Jurkat, Clone E6-1 (cell line): ENCODE data around the gene CA5B. TPM values are rescaled to one million over a fixed set of nuclear protein-coding genes. Genes with fewer than 3 reads are reported as not detected.
"Not testable (repeated sequence)": the region's sequence is repeated elsewhere in the genome, so short reads cannot be mapped to it uniquely, and the experiment has no call there.

Source experiments
- DNase-seq: peaks from one replicate; pipeline ENCODE4 v3.0.0-alpha.2; 2011; ENCODE audit warnings: low read depth, low spot score
- H3K4me3 ChIP-seq: 2 replicates; pipeline ENCODE4 v1.5.1; 2011; ENCODE audit warnings: mild to moderate bottlenecking, low read length, control low read depth, moderate library complexity
- polyA plus RNA-seq: library from polyadenylated mRNA; unstranded; fragments of >200 nt; gene quantifications from one replicate; pipeline ENCODE4 v1.2.1, GENCODE V29; 2012; ENCODE audit warnings: missing spikeins; ENCODE audit not compliant: insufficient read length, insufficient read depth

CA5B gene, protein sequence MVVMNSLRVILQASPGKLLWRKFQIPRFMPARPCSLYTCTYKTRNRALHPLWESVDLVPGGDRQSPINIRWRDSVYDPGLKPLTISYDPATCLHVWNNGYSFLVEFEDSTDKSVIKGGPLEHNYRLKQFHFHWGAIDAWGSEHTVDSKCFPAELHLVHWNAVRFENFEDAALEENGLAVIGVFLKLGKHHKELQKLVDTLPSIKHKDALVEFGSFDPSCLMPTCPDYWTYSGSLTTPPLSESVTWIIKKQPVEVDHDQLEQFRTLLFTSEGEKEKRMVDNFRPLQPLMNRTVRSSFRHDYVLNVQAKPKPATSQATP
- 5.2 TPM for polyA plus RNA-seq

DNA sequence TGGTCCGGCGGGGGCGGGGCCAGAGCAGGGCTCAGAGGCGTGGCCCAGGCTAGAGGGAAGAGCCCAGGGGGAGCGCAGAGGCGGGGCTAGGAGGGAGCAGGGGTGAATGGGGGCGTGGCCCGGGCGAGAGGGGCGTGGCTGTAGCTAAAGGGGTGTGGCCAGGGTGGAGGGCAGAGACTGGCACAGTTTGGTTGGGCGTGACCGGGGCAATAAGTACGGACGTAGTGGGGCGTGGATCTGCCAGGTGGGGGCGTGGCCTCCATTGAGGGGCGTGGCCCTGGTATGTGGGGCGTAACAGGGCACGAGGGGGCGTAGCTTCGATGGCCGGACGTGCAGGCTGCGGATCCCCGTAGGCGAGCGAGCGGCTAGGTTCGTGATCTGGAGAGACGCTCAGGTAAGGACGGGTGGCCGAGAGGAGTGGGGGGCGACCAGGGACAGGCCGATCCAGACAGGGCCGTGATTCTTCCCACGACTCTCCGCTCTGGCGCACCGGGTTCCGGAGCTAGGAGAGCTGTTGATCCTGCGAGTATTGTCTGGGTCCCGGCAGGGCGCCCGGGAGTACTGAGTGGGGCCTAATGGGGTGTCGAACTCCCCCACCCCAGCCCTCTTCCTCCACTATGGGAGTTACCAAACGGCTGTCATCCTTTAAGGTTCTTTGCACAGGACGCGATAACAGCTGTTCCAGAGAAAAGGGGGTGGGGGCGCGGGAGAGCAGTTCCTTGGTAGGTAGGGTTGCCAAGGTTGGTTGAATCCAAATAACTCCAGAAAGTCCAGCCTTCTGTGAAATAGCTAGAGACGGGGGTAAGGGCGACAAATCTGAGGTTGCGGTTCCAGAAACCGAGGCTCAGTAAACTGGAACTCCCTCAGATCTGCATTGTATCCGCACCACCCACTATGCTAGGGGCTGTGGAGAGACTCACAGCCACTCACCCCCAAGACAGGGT is at the start of gene CA5B:
CA5B (plus strand) TSS at position 312 of the 944 bp plus-strand sequence. CDS start 11,754 bp downstream, outside the sequence.
- no peak within 1 kb of the TSS for H3K4me3 ChIP-seq
- no peak for DNase-seq

DNA sequence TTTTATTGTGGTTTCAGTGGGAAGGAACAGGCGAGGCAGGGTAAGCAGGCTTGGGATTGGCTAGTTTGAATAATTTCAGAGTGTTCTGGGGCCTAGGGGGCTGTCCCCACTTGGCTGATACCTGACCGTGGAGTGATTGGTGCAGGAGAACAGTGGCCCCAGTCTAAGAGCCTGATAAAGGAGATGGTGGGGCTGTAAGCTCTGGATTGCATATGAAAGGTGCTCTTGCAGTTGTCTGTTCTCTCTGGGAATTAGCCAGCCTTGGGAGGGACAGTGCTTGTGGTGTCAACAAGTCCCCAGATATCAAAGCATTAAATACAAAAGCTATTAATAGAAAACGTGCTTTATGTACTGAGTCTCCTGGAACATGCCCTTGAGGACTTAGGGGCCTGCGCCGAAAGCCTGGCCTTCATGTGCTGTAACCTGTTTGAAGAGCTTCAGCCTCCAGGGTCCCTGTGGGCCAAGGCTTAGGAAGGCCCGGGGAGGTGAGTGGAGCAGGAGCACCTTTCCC is 43.1 kb upstream of the CA5B start:
- no peak for DNase-seq
- no peak overlapping the region for H3K4me3 ChIP-seq

DNA sequence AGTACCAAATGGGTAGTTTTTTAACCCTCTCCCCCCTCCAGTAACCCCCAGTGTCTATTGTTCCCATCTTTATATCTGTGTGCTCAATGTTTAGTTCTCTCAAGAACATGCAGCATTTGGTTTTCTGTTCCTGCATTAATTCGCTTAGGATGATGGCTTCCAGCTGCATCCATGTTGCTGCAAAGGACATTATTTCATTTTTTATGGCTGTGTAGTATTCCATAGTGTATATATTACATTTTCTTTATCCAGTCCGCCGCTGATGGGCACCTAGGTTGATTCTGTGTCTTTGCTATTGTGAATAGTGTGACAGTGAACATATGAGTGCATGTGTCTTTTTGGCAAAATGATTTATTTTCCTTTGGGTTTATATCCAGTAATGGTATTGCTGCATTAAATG is 41.6 kb upstream of the CA5B start:
- no peak for DNase-seq

DNA sequence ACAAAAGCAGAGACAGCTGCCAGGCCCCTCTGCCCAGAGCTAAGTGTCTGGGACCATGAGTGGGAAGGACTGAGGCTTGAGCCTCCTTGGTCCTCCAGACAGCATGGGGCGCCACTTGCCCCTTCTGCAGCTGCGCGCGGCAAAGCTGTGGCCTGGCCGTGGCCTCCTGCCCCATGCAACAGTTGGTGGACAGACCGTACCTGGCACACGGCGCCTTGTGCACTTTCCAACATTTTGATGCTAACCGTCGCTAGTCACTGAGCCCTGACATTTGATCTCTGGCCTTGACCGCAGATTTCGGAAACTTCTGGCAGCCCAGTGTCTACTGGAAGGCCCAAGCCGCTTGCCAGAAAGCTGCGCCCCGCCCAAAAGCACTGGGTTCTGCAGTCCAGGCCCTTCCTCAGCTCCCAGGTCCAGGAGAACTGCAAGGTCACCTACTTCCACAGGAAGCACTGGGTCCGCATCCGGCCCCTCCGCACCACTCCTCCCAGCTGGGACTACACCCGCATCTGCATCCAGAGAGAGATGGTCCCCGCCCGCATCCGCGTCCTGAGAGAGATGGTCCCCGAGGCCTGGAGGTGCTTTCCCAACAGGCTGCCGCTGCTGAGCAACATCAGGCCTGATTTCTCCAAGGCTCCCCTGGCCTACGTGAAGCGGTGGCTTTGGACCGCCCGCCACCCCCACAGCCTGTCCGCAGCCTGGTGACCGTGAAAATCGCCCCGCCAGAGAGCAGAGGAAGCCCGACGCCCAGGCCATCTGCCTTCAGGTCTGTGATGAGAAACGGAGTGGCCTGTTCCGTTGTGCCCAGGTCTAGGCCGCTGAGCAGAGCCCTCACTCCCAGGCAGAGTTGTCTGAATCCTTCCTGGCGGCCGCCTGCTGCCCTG is 35.3 kb upstream of the CA5B start:
- DNase-seq = no peak
- H3K4me3 ChIP-seq = no peak overlapping the region

More for the DNA sequence above, 41.6 kb upstream of the CA5B start:
- H3K4me3 ChIP-seq = no peak overlapping the region

DNA sequence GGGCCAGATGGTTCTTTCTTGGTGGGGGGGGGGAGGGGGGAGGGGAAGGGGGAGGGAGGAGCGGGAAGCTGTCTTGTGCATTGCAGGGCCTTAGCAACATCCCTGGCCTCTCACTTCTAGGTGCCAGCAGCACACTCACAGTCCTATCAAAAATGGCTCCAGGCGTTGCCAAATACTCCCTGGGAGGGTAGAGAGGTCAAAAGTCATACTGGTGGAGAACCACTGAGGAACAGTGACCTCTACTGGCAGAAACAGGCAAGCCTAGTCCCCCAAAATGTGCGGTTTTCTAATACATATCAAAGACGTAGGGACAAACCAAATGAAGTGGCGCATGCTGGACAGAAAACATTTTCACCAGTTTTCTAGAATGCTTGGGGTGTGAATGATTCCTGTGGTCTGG is 34.3 kb upstream of the CA5B start:
- not testable (repeated sequence) for DNase-seq, H3K4me3 ChIP-seq

DNA sequence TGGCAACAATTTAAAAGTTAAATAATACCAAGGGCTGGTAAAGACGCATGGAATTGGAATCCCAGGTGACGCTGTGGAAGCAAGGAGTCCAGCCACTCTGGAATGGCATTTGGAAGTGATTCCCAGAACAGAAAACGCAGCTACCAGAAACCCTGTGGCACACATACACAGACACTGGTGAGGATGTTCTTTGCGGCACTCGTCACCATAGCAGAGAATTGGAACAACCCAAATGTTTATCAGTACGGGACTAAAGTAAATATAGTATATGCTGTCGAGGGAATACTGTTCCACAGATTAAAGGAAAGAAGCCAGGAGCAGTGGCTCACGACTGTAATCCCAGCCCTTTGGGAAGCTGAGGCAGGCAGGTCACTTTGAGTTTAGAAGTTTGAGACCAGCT is 33.8 kb upstream of the CA5B start:
- DNase-seq, H3K4me3 ChIP-seq: not testable (repeated sequence)

DNA sequence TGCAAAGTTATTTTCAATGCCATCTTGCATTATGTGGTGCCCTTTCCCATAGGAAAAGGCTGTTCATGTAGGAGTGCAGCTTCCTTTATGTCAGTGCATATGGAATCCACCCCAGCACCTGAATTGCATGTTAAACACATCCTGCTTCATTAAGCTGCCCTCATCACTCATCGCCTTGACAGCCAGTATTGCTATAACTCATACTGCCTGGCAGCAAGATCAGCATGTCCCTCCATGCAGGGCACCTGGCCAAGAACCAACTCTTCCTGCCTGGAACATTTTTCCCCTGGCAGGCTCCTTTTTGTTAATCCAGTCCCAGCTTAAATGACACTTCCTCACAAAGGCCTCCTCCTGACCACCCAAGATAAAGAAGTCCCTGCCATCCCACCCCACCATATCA is 23.5 kb upstream of the CA5B start:
- DNase-seq = no peak
- H3K4me3 ChIP-seq = no peak overlapping the region

DNA sequence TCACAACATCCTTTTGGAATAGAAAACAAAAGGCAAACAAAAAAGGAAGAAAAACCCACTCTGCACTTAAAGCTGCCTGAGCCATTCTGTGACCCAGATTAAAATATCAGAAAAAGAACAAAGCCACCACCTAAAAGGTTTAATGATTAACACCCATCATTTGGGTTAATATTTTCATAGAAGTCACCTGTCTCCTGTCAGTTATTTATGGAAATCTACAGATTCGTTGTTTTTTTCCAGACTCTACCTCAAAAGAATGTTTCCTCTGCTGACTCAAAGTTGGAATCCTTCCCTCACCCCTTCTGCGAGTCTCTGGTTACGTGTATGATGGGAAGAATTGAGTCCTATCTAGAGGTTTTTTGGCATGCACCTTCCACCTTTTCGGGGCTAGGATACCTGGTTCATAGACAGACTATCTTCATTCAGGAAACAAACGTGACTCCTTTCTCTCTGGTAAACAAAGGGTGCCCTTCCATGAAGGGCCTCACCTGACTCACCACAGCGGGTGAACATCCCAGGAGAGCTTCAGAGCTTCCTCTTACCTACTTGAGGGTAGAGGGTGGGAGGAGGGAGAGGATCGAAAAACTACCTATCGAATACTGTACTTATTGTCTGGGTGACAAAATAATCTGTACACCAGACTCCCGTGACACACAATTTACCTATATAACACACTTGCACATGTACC is 19.6 kb upstream of the CA5B start:
- no peak overlapping the region for H3K4me3 ChIP-seq
- no peak for DNase-seq

DNA sequence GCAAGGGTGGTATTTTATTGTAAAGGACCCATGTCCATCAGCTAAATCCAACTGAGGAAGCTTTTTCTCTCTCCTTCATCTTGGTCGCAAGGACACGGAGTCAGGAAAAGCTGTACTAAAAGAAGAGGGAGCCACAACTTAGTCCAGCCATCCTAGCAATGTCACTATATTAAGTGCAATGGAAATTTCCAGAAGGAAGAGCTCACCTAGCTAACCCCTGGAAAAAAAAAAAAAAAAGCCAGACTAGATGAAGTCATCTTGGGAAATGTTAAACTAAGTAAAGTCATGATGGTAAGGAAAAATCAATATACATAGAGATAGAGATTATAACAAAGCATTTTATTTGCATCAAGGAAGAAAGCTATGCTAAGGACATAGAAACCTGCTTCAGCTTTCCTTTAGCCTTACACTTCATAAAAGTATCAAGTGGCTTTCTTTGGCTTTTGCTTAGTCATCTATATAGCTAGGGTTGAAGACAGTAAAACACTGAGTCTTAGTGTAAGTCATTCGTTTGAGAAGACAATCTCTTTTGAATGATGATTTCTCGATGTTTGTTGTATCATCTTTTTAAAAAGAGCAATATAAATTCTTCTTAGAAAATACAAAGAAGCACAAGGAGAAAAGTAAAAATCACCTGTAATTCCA is 18.6 kb upstream of the CA5B start:
- DNase-seq = no peak
- no peak overlapping the region for H3K4me3 ChIP-seq

DNA sequence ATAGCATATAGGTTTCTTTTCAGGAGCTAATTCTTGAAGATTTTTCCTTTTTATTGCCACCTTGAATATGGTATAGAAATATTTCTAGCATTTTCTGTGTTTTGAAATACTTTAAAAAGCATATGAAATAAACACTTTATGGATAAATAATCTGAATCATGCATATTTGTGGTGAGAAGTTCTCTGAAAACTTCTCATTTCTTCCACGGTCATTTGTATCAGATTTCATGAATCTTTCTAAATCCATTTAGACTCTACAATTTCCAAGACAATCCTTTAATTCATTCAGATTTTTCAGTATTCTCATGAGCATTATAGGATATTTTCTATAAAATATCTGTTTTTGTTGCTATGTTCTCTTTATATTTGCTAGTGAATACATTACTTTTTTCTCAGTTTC is 16.2 kb upstream of the CA5B start:
- no peak overlapping the region for H3K4me3 ChIP-seq
- DNase-seq = no peak

DNA sequence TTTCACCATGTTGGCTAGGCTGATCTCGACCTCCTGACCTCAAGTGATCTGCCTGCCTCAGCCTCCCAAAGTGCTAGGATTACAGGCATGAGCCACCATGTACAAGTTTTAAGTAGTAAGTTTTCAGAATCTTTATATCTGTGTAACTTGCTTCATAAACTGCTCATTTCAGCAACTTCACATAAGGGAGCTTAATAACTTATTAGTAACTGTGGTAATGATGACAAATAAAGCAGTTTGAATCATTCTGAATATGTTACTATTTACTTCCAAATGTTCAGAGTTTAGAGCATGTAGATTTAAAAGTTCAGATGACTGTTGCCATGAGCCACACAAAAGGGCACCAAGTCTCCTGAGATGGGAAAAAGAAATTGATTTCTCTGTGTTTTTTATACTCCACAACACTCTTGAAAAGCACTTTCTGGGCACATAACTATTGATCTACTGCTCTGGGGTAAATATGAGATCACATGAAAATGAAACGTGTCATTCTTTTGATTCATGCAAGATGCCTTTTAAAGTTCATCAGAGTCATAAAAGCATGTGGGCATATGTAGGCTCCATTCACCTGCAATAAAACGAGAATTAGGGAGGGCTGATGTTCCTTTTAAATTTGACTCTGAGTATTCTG is 14.1 kb upstream of the CA5B start:
- DNase-seq = no peak
- no peak overlapping the region for H3K4me3 ChIP-seq

DNA sequence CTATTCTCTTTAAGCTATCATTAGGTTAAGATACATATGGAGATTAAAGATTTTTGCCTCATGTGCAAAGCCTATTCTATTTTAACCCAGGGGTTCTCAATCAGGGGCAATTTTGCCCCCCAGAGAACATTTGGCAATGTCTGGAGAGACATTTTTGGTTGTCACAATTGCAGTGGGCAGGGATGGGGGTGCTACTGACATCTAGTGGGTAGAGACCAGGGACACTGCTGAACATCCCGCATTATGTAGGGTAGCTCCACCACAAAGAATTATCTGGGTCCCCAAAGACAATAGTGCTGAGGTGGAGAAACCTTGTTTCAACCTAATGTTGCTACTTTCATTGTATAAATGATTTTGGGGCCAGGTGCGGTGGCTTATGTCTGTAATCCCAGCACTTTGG is 13.2 kb upstream of the CA5B start:
- no peak for DNase-seq

DNA sequence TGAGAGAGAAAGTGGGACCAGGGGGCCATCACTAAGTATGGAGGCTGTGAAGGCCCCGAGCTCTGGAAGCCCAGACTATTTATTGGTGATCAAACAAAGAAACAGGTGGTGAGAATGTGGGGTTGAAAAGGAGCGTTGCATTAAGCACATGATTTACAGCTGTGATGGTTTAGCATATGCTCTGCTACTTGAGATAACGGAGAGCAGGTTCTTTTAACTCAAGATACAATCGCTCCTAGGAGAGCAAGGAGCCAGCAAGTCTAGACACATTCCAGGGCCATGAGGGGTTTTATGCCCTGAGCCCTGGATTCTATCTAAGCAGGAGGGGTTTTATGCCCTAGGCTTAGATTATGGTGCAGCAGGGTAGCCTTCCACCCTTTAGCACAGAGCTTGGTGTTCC is 6.7 kb upstream of the CA5B start:
- not testable (repeated sequence) for DNase-seq, H3K4me3 ChIP-seq

More for the DNA sequence above, 13.2 kb upstream of the CA5B start:
- no peak overlapping the region for H3K4me3 ChIP-seq

DNA sequence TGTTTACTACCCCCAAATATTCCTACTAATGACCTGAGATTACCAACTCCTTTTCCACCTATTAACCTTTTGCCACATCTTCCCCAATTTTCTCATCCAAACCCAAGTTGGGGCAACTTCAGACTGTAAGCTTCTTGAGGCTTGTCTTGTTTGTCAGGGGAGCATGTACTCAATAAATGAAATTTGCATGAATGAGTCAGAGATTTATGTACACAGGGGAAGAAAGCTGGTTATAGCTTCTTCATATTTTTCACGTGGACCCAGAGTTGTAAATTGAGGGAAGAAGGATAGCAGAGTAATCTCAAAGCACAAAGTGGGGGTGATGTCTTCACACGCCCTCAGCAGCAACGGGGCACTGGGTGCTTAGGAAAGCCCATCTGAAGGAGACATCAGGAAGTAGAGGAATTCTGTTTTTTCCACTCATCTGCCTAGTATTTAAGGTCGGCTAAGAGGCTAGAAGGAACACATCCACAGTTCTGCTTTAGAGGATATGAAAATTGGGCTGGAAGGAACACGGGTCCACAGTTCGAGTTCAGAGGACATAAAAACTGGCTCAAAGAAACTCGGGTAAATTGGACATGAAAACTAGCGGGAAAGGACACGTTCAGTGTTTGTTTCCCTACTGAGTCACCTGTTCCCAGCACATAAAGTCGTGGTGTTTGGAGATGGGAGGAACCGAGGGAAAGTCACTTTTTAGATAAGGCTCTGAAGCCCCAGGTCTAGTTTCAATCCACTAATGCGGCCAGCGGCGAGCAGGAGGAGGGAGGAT is 696 bp upstream of the CA5B start:
- DNase-seq = no peak
- H3K4me3 ChIP-seq = no peak overlapping the region

DNA sequence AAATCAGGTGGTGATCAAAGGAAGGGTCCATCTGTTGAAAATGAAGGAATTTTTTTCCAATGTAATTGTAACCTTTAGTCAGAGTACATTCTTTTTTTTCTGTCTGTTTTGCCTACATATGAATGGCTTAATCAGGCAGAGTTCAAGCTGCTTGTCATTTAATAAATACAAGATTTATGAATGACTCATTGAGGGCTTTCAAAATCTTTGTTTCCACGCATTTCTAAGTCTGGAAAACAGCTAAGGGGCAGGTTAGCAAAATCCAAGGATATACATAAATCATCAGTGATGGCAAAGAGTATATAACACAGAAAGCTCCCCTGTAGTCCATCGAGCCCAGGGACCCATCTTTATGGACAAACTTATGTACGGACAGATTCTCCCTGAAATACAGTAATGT is 1.8 kb downstream of the CA5B start:
- no peak for DNase-seq
- H3K4me3 ChIP-seq = no peak overlapping the region

DNA sequence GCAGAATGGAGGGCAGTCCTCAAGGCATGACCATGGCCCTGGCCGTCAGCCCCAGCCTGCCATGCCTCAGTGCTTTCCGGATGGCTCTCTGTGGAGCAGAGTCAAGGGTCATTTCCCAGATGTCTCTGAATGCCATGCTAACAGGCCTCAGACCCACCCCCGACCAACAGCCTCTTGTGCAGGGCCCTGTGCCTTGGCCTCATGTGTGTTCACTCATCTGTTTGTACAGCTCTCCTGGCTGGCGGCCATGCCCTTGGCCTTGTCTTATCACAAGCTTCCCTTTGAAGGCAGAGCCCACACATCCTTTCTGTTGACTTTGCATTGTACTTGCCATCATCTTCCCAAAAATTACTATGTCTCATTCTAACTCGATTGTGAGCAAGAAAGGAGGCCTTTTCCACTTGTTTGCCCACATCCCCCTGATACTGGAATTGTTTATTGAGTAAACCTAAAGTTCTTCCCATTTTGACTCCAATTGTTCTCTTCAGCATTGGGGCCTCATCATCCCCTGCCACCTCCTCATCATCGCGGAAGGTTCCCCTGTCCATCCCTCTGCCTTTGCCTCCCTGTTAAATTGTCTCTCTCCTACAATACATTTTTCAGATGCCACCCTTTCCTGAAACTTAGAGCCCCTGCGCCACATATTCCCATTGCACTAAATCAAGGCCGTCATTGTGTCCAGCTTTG is 6.3 kb downstream of the CA5B start:
- H3K4me3 ChIP-seq = no peak overlapping the region
- DNase-seq = no peak
